Skin epidermis (tissue), 12 donors: ENCODE measurements around the gene CGB7.

Experiments
- H3K27ac ChIP-seq, 21 experiments: fragments of 200-600 bp; sonication (generic) in 11 of 21; one replicate each; pipeline ENCODE4 v1.5.0; 2020; ENCODE audit warnings: mild to moderate bottlenecking in 3 of 21, inconsistent platforms in 2 of 21, moderate library complexity in 2 of 21
- H3K4me3 ChIP-seq, 7 experiments: fragments of 200-600 bp; sonication (generic) in 2 of 7; one replicate each; pipeline ENCODE4 v1.5.0; 2020; ENCODE audit warnings: inconsistent platforms in 2 of 7, mild to moderate bottlenecking in 2 of 7, moderate library complexity in 1 of 7

Gene CGB7

GRCh38 chr19:49057636-49058234, at the start of gene CGB7:
Gene CGB7, minus strand, starts transcription at chr19:49057749. Its CDS starts 2,374 bp downstream, at chr19:49055375.
- peak within 1 kb of the TSS in 2 of 21 experiments; percentile 35 to 53 for H3K27ac ChIP-seq
- H3K4me3 ChIP-seq, result peak within 1 kb of the TSS; percentile 32 to 50 (median 37)

GRCh38 chr19:49106648-49107135, 49.1 kb upstream of the CGB7 start:
- Histone ChIP-seq H3K27ac (no peak overlapping the region), H3K4me3 (no peak overlapping the region)

- Histone ChIP-seq H3K4me3 (no peak overlapping the region), H3K27ac (no peak overlapping the region)
Measured at GRCh38 chr19:49104229-49104864, 46.8 kb upstream of the CGB7 start.

GRCh38 chr19:49103331-49104085, 46.0 kb upstream of the CGB7 start:
- Histone ChIP-seq H3K4me3 (no peak overlapping the region), H3K27ac (no peak overlapping the region)

- no peak overlapping the region for H3K27ac ChIP-seq
- H3K4me3 ChIP-seq, result no peak overlapping the region
Measured at GRCh38 chr19:49102303-49102702, 44.8 kb upstream of the CGB7 start.

- no peak overlapping the region for H3K27ac ChIP-seq
- no peak overlapping the region for H3K4me3 ChIP-seq
Measured at GRCh38 chr19:49101160-49101559, 43.6 kb upstream of the CGB7 start.

- Histone ChIP-seq H3K27ac (no peak overlapping the region), H3K4me3 (no peak overlapping the region)
Measured at GRCh38 chr19:49098795-49099194, 41.2 kb upstream of the CGB7 start.

- Histone ChIP-seq H3K27ac (no peak overlapping the region), H3K4me3 (no peak overlapping the region)
Measured at GRCh38 chr19:49097453-49098288, 40.1 kb upstream of the CGB7 start.

- no peak overlapping the region for H3K27ac ChIP-seq
Measured at GRCh38 chr19:49094505-49095482, 37.2 kb upstream of the CGB7 start.

GRCh38 chr19:49092686-49093085, 35.1 kb upstream of the CGB7 start:
- Histone ChIP-seq H3K4me3 (no peak overlapping the region), H3K27ac (no peak overlapping the region)

More at GRCh38 chr19:49094505-49095482, 37.2 kb upstream of the CGB7 start:
- no peak overlapping the region for H3K4me3 ChIP-seq

- H3K27ac ChIP-seq, result no peak overlapping the region
- no peak overlapping the region for H3K4me3 ChIP-seq
Measured at GRCh38 chr19:49091391-49092038, 34.0 kb upstream of the CGB7 start.

GRCh38 chr19:49086296-49086695, 28.7 kb upstream of the CGB7 start:
- Histone ChIP-seq H3K4me3 (peak overlapping the region; percentile 71 to 91 (median 82)), H3K27ac (peak overlapping the region in 17 of 21 experiments; percentile 0 to 99 (median 93))

- H3K4me3 ChIP-seq, result peak overlapping the region; percentile 71 to 91 (median 82)
- peak overlapping the region; percentile 49 to 99 (median 93) for H3K27ac ChIP-seq
Measured at GRCh38 chr19:49085868-49086232, 28.3 kb upstream of the CGB7 start.

GRCh38 chr19:49085020-49085867, 27.7 kb upstream of the CGB7 start, which contains the start of gene SNRNP70:
Gene SNRNP70, plus strand, starts transcription at chr19:49085451. Its CDS starts 964 bp downstream, at chr19:49086415.
- H3K4me3 ChIP-seq, result peak within 1 kb of the TSS; percentile 71 to 91 (median 82)
- H3K27ac ChIP-seq, result peak within 1 kb of the TSS; percentile 49 to 99 (median 93)

- H3K4me3 ChIP-seq, result peak overlapping the region in 6 of 7 experiments; percentile 71 to 90 (median 82)
- peak overlapping the region in 20 of 21 experiments; percentile 83 to 99 (median 93) for H3K27ac ChIP-seq
Measured at GRCh38 chr19:49084206-49085019, 26.9 kb upstream of the CGB7 start.

- no peak overlapping the region for H3K27ac ChIP-seq
- H3K4me3 ChIP-seq, result no peak overlapping the region
Measured at GRCh38 chr19:49081273-49081672, 23.7 kb upstream of the CGB7 start.
